ENCODE results near the gene CDC45.
A peak's percentile ranks its signal among the peaks of the same experiment; 100 is the strongest.

The CDC45 gene

DNA sequence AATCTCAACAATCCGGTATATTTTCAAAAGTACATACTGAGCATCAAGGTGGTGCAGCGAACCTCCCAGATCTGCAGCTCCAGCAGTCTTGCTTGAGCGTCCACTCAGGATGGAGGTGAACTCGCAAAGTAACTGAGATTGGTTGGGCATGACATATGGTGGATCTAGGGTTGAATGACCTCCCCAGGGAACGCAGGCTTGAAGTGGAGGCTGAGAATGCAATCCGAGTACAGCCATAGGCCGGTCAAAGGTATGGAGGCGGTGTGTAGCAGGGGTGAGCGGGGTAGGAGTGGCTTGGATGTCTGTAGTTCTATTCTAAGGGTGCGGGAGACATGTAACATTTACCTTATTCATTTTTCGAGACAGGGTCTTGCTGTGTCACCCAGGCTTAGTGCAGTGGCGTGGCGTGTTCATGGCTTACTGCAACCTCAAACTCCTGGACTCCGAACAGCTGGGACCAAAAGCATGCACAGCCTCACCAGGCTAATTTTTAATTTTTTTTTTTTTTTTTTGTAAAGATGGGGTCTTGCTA is 31.6 kb upstream of the CDC45 start:
- Histone ChIP-seq H3K27me3 (replicated peaks; ENCODE audit: control insufficient read depth, insufficient read depth, low read length, poor library complexity, severe bottlenecking) (no peaks in the 10 kb centered on the region), H3K4me3 (ENCODE audit: insufficient read depth, low read depth, low read length, poor library complexity, severe bottlenecking) (peak overlapping the region; percentile 70), H3K9me3 (ENCODE audit: control insufficient read depth, low read length) (no peaks in the 10 kb centered on the region), H3K27ac (ENCODE audit: insufficient read depth, low read length, poor library complexity, severe bottlenecking) (peak overlapping the region; percentile 77), H3K4me1 (ENCODE audit: control insufficient read depth, insufficient read depth, low read length, poor library complexity, severe bottlenecking) (peaks cover 14% of the 10 kb centered on the region), H3K36me3 (ENCODE audit: control insufficient read depth, insufficient read depth, low read length) (peaks cover 22% of the 10 kb centered on the region)
- peak in 1 of 3 donors; percentile 18 for DNase-seq

DNA sequence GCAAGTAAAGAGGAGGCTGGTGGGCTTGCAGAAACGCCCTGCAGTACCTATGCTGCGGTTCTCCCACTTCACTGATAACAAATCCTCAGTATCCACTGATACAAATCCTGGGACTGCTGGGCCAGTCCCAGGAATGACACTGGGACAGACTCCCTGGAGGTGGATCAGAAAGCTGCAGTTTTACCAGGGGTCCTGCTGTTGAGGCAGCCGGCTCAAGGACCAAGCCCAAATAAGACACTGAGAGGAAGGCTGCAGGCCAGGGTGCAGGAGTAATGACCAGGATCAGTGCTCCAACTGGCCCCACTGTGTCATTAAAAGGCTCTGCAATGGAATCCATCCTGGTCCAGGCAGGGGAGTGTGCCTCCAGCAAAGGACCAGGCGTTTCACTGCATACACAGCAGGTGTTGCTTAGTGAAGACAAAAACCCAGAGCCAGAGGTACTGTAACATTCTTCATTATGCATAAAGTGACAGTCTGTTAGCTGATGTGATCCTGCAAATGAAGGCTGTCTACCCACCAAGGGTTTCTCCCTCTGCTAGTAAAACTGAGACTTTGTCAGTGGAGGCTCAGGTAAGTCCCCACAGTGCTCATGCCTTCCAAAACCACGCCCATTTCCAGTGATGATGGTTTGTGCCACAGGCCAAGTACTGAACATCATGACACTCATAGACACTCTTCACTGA is 30.8 kb upstream of the CDC45 start:
- no peak for DNase-seq
- Histone ChIP-seq H3K36me3 (ENCODE audit: control insufficient read depth, insufficient read depth, low read length) (peaks cover 28% of the 10 kb centered on the region), H3K27me3 (replicated peaks; ENCODE audit: control insufficient read depth, insufficient read depth, low read length, poor library complexity, severe bottlenecking) (no peaks in the 10 kb centered on the region), H3K4me1 (ENCODE audit: control insufficient read depth, insufficient read depth, low read length, poor library complexity, severe bottlenecking) (peaks cover 14% of the 10 kb centered on the region), H3K9me3 (ENCODE audit: control insufficient read depth, low read length) (no peaks in the 10 kb centered on the region), H3K27ac (ENCODE audit: insufficient read depth, low read length, poor library complexity, severe bottlenecking) (no peak overlapping the region), H3K4me3 (ENCODE audit: insufficient read depth, low read depth, low read length, poor library complexity, severe bottlenecking) (no peak overlapping the region)

DNA sequence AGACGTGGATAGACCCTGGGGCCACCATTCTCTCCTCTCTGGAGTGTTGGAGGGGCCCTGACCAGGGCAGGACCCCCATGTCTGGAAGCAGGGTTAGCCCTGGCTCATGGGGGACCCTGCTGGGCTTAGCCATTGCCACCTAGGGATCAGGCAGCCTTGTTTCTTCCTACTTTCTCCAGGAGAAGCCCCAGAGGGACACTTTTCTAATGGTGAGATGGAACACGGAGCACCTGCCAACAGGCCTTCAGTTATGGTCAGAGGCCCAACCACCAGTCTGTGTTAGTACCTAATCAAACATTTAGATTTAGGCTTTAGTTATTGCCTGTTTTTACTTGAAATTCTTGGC is 30.3 kb upstream of the CDC45 start:
- Histone ChIP-seq H3K27ac (ENCODE audit: insufficient read depth, low read length, poor library complexity, severe bottlenecking) (no peak overlapping the region), H3K36me3 (ENCODE audit: control insufficient read depth, insufficient read depth, low read length) (peaks cover 28% of the 10 kb centered on the region), H3K4me3 (ENCODE audit: insufficient read depth, low read depth, low read length, poor library complexity, severe bottlenecking) (no peak overlapping the region), H3K4me1 (ENCODE audit: control insufficient read depth, insufficient read depth, low read length, poor library complexity, severe bottlenecking) (peaks cover 14% of the 10 kb centered on the region), H3K27me3 (replicated peaks; ENCODE audit: control insufficient read depth, insufficient read depth, low read length, poor library complexity, severe bottlenecking) (no peaks in the 10 kb centered on the region), H3K9me3 (ENCODE audit: control insufficient read depth, low read length) (no peaks in the 10 kb centered on the region)
- DNase-seq: no peak

GRCh38 chr22:19450363-19451175 is 29.2 kb upstream of the CDC45 start:
- DNase-seq: no peak
- Histone ChIP-seq H3K4me3 (ENCODE audit: insufficient read depth, low read depth, low read length, poor library complexity, severe bottlenecking) (no peak overlapping the region), H3K4me1 (ENCODE audit: control insufficient read depth, insufficient read depth, low read length, poor library complexity, severe bottlenecking) (peaks cover 14% of the 10 kb centered on the region), H3K9me3 (ENCODE audit: control insufficient read depth, low read length) (no peaks in the 10 kb centered on the region), H3K27ac (ENCODE audit: insufficient read depth, low read length, poor library complexity, severe bottlenecking) (no peak overlapping the region), H3K27me3 (replicated peaks; ENCODE audit: control insufficient read depth, insufficient read depth, low read length, poor library complexity, severe bottlenecking) (no peaks in the 10 kb centered on the region), H3K36me3 (ENCODE audit: control insufficient read depth, insufficient read depth, low read length) (peaks cover 38% of the 10 kb centered on the region)

- Histone ChIP-seq H3K27me3 (replicated peaks; ENCODE audit: control insufficient read depth, insufficient read depth, low read length, poor library complexity, severe bottlenecking) (no peaks in the 10 kb centered on the region), H3K36me3 (ENCODE audit: control insufficient read depth, insufficient read depth, low read length) (peaks cover 48% of the 10 kb centered on the region), H3K27ac (ENCODE audit: insufficient read depth, low read length, poor library complexity, severe bottlenecking) (no peak overlapping the region), H3K4me3 (ENCODE audit: insufficient read depth, low read depth, low read length, poor library complexity, severe bottlenecking) (no peak overlapping the region), H3K4me1 (ENCODE audit: control insufficient read depth, insufficient read depth, low read length, poor library complexity, severe bottlenecking) (peaks cover 9% of the 10 kb centered on the region), H3K9me3 (ENCODE audit: control insufficient read depth, low read length) (no peaks in the 10 kb centered on the region)
- no peak for DNase-seq
These were observed 28.1 kb upstream of the CDC45 start for GRCh38 chr22:19451570-19451969.

- Histone ChIP-seq H3K4me1 (ENCODE audit: control insufficient read depth, insufficient read depth, low read length, poor library complexity, severe bottlenecking) (no peaks in the 10 kb centered on the region), H3K4me3 (ENCODE audit: insufficient read depth, low read depth, low read length, poor library complexity, severe bottlenecking) (no peak overlapping the region), H3K27ac (ENCODE audit: insufficient read depth, low read length, poor library complexity, severe bottlenecking) (no peak overlapping the region), H3K9me3 (ENCODE audit: control insufficient read depth, low read length) (no peaks in the 10 kb centered on the region), H3K27me3 (replicated peaks; ENCODE audit: control insufficient read depth, insufficient read depth, low read length, poor library complexity, severe bottlenecking) (no peaks in the 10 kb centered on the region), H3K36me3 (ENCODE audit: control insufficient read depth, insufficient read depth, low read length) (peaks cover 62% of the 10 kb centered on the region)
- no peak for DNase-seq
These were observed 26.0 kb upstream of the CDC45 start for GRCh38 chr22:19453718-19454117.

- Histone ChIP-seq H3K4me1 (ENCODE audit: control insufficient read depth, insufficient read depth, low read length, poor library complexity, severe bottlenecking) (no peaks in the 10 kb centered on the region), H3K9me3 (ENCODE audit: control insufficient read depth, low read length) (no peaks in the 10 kb centered on the region), H3K27ac (ENCODE audit: insufficient read depth, low read length, poor library complexity, severe bottlenecking) (no peak overlapping the region), H3K4me3 (ENCODE audit: insufficient read depth, low read depth, low read length, poor library complexity, severe bottlenecking) (no peak overlapping the region), H3K27me3 (replicated peaks; ENCODE audit: control insufficient read depth, insufficient read depth, low read length, poor library complexity, severe bottlenecking) (no peaks in the 10 kb centered on the region), H3K36me3 (ENCODE audit: control insufficient read depth, insufficient read depth, low read length) (peaks cover 62% of the 10 kb centered on the region)
- no peak for DNase-seq
These were observed 25.6 kb upstream of the CDC45 start for GRCh38 chr22:19454156-19454555.

DNA sequence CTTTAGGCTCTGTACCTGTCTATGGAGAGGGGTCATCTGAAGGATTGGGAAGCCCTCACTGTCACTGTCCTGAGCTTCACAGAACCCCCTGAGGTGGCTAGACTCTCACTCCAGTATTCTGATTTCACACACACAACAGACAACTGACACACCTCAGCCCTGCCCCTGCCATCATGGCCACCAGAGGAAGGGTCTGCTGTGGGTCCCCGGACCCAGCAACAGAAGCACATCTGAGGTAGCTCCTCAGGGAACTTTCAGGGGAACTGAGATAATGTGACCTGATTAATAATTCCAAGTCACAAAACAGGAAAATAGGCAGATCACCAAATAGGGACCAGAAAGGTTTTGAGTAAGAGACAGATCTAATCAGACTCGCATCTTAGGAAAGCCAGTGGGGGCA is 24.7 kb upstream of the CDC45 start:
- Histone ChIP-seq H3K27ac (ENCODE audit: insufficient read depth, low read length, poor library complexity, severe bottlenecking) (no peak overlapping the region), H3K36me3 (ENCODE audit: control insufficient read depth, insufficient read depth, low read length) (peaks cover 62% of the 10 kb centered on the region), H3K4me3 (ENCODE audit: insufficient read depth, low read depth, low read length, poor library complexity, severe bottlenecking) (no peak overlapping the region), H3K27me3 (replicated peaks; ENCODE audit: control insufficient read depth, insufficient read depth, low read length, poor library complexity, severe bottlenecking) (no peaks in the 10 kb centered on the region), H3K4me1 (ENCODE audit: control insufficient read depth, insufficient read depth, low read length, poor library complexity, severe bottlenecking) (no peaks in the 10 kb centered on the region), H3K9me3 (ENCODE audit: control insufficient read depth, low read length) (no peaks in the 10 kb centered on the region)
- no peak for DNase-seq

DNA sequence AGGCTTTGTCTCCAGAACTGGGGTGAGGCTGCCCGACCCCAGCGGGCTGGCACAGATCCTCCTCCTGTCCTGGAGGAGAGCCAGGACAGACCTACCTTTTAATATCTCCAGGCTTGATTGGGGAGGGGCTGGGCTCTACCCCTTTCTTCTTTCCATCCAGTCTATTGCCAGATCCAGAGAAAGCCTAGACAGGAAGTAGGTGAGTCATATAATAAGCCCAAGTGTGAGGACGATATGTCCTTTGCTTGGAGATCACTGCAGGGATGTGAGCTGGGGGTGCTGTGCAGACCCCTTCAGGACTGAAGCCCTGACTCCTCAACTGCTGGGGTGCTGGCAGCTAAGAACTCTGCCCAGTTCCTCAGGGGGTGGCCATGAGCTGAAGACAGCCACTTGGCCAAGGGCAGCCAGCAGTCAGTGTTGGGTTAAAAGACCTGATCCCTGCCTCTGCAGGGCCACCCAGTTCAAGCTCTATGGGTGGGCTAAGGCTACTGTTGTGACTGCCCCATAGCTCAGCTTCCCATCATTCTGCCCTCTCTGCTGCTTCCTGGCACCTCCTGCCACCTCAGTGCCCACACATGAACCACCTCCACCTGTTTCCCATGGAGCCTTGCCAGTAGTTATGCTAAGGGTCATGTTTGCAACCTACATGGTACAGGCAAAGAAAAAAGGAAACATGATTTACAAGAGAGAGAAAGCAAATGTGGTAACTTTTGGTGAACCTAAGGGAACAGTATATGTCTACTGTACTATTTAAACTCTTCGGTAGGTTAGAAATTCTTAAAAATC is 23.9 kb upstream of the CDC45 start:
- Histone ChIP-seq H3K27ac (ENCODE audit: insufficient read depth, low read length, poor library complexity, severe bottlenecking) (no peak overlapping the region), H3K9me3 (ENCODE audit: control insufficient read depth, low read length) (no peaks in the 10 kb centered on the region), H3K4me1 (ENCODE audit: control insufficient read depth, insufficient read depth, low read length, poor library complexity, severe bottlenecking) (no peaks in the 10 kb centered on the region), H3K36me3 (ENCODE audit: control insufficient read depth, insufficient read depth, low read length) (peaks cover 62% of the 10 kb centered on the region), H3K27me3 (replicated peaks; ENCODE audit: control insufficient read depth, insufficient read depth, low read length, poor library complexity, severe bottlenecking) (no peaks in the 10 kb centered on the region), H3K4me3 (ENCODE audit: insufficient read depth, low read depth, low read length, poor library complexity, severe bottlenecking) (no peak overlapping the region)
- DNase-seq: no peak

Data from effector memory CD4-positive, alpha-beta T cell (primary cell).